ENCODE data around the gene RPL18.

RPL18 gene

DNA sequence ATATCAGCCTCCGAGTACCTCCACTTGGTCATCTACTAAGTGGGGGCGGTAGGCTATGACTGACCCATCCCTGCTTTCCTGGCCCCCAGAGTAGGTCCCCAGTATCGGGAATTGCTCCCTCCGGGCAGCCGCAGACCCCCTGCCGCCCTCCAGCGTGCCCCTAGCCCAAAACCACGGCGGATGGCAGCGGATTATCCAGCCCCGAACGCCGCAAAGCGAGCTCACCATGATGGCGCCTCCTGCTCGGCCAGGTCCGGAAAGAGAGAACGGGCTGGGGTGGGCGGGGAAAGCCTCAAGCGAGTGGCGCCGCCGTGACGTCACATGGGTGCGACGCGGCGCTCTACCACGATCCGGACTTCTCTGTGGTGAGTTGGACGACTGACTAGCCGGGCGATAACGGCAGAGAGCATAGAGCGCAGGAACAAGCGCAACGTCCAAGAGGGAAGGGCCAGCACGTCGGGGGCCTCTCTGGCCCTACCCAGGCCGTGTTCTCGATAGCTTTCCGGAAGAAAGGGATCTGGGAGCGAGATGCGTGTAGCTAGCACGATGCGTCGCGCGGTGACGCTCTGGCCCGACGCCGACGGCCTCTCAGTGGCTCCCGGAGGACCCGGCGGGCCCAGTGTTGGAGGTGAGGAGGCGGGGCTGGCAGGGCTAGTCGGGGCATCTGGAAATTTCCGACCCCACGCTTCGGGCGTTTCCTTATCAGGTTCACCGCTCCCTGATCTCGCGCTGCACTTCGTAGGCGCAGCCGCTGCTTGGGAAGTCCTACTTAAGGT lies at the start of gene RPL18, which contains the start of gene SPHK2:
Gene RPL18, minus strand, starts transcription at position 263 of the 776 bp plus-strand sequence. Its CDS starts 35 bp downstream, at position 228.
Gene SPHK2, plus strand, starts transcription at position 591 of the 776 bp plus-strand sequence. CDS start 1,009 bp downstream, outside the sequence.
- no peak for TF ChIP-seq CTCF (IDR thresholded peaks at IDR 0.05; ENCODE audit: borderline replicate concordance, insufficient read depth, low read depth, low read length)
- peak within 1 kb of the TSS; percentile 96 for H3K4me3 ChIP-seq (ENCODE audit: low read depth, low read length)

DNA sequence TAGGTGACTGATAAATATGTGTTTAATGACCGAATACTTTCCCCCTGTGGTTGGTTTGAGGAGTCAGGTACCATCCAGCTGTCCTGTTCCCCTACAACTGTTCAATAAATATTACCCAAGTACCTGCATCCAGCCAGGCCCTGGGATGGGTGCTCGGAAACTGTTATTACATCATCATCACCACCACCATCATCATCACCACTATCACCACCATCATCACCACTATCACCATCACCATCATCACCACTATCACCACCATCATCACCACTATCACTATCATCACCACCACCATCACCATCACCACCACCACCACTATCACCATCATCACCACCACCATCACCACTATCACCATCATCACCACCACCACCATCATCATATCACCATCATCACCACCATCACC lies 49.8 kb upstream of the RPL18 start:
- no peak overlapping the region for H3K4me3 ChIP-seq (ENCODE audit: low read depth, low read length)
- TF ChIP-seq CTCF (IDR thresholded peaks at IDR 0.05; ENCODE audit: borderline replicate concordance, insufficient read depth, low read depth, low read length): no peak

DNA sequence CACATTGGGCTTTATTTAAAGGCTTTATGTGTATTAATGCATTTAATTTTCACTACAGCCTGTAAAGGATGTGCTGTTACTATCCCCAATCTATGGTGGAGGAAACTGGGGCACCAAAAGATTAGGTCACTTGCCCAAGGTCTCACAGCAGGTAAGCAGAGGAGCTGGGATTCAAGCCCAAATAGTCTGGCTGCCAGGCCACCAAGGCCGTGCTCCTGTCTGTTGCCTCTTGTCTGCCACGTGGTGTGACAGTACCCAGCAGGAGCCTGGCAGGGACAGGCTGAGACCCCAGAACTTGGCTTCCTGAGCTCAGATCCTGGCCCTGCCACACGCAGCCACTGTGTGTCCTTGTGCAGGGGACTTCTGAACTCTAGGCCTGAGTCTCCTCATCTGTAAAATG lies 49.4 kb upstream of the RPL18 start:
- no peak overlapping the region for H3K4me3 ChIP-seq (ENCODE audit: low read depth, low read length)

GRCh38 chr19:48665786-48666185 lies 46.8 kb upstream of the RPL18 start:
- TF ChIP-seq CTCF (IDR thresholded peaks at IDR 0.05; ENCODE audit: borderline replicate concordance, insufficient read depth, low read depth, low read length): no peak
- no peak overlapping the region for H3K4me3 ChIP-seq (ENCODE audit: low read depth, low read length)

More for the DNA sequence above, 49.4 kb upstream of the RPL18 start:
- no peak for TF ChIP-seq CTCF (IDR thresholded peaks at IDR 0.05; ENCODE audit: borderline replicate concordance, insufficient read depth, low read depth, low read length)

GRCh38 chr19:48664476-48664875 lies 45.5 kb upstream of the RPL18 start:
- TF ChIP-seq CTCF (IDR thresholded peaks at IDR 0.05; ENCODE audit: borderline replicate concordance, insufficient read depth, low read depth, low read length): no peak
- H3K4me3 ChIP-seq (ENCODE audit: low read depth, low read length): no peak overlapping the region

DNA sequence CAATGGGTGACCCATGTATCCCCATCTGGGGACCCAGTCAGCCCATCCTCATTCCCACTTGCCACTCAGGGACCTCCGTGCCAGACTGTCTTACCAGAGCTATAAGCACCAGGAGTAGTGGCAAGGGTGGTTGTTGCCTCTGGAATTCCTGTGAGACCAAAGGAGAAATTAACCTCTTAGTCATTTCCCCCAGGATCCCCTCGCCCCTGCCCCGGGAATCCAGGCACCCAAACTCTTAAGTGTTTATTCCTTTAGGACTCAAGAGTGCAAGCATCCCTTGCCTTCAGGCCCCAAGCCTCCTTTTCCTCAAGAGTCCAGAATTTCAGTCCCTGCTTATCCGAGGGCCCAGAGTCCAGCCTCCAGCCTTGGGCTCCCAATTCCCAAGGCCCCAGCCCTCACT lies 44.7 kb upstream of the RPL18 start:
- no peak overlapping the region for H3K4me3 ChIP-seq (ENCODE audit: low read depth, low read length)
- TF ChIP-seq CTCF (IDR thresholded peaks at IDR 0.05; ENCODE audit: borderline replicate concordance, insufficient read depth, low read depth, low read length): no peak

- TF ChIP-seq CTCF (IDR thresholded peaks at IDR 0.05; ENCODE audit: borderline replicate concordance, insufficient read depth, low read depth, low read length): no peak
- no peak overlapping the region for H3K4me3 ChIP-seq (ENCODE audit: low read depth, low read length)
These were observed 42.7 kb upstream of the RPL18 start for GRCh38 chr19:48661711-48662090.

Data from GM12875 (cell line).